T-cell (primary cell): ENCODE data around the gene COPZ2. TPM values are rescaled to one million over a fixed set of nuclear protein-coding genes. Genes with fewer than 3 reads are reported as not detected.

ENCODE experiments used
- ATAC-seq, 4 experiments: fragments of 200-7000 bp in 3 of 4; fragments of 150-1000 bp in 1 of 4; cut with Tn5 transposase; replicated peaks in 1 of 4; 1 replicate in 3 of 4; 2 replicates in 1 of 4; pipeline ENCODE4 v1.10.0; 2021; ENCODE audit warnings: moderate library complexity in 3 of 4, mild to moderate bottlenecking in 2 of 4, moderate number of reproducible peaks in 1 of 4
- CTCF ChIA-PET, 2 donors: fragments of 300-600 bp; sonication (Branson Sonifier 250); formaldehyde crosslinking; loops; one replicate each; lab custom pipeline; 2022; ENCODE audit warnings: antibody characterized with exemption in 2 of 2; lab: Charles Lee
- POLR2A ChIA-PET, 2 donors: fragments of 300-600 bp; sonication (Branson Sonifier 250); formaldehyde crosslinking; loops; one replicate each; lab custom pipeline; 2022; ENCODE audit warnings: antibody characterized with exemption in 2 of 2; lab: Charles Lee
- DNase-seq, 35 experiments: peaks; one replicate each; pipeline versions ENCODE4 v3.0.0 to v3.0.0-alpha.2; 2013 to 2023
- H3K27ac ChIP-seq: one replicate; pipeline ENCODE4 v1.5.1; 2013; ENCODE audit warnings: low read length
- H3K27me3 ChIP-seq, 2 experiments: replicated peaks in 1 of 2; 1 replicate in 1 of 2; 2 replicates in 1 of 2; pipeline versions ENCODE4 v1.6.1 to v1.7.0; 2013; ENCODE audit warnings: low read length in 1 of 2, mixed read lengths in 1 of 2; ENCODE audit not compliant: control insufficient read depth in 2 of 2, insufficient read depth in 2 of 2; ENCODE audit errors: extremely low read depth in 1 of 2
- H3K36me3 ChIP-seq, 2 donors: 1 replicate in 1 of 2; 2 replicates in 1 of 2; pipeline versions ENCODE4 v1.6.1 to v1.7.0; 2013; ENCODE audit warnings: low read length in 1 of 2; ENCODE audit not compliant: control insufficient read depth in 2 of 2, insufficient read depth in 1 of 2; ENCODE audit errors: extremely low read depth in 1 of 2
- H3K4me1 ChIP-seq, 2 experiments: 1 replicate in 1 of 2; 2 replicates in 1 of 2; pipeline versions ENCODE4 v1.6.1 to v1.7.0; 2013; ENCODE audit warnings: low read length in 2 of 2, mixed read lengths in 1 of 2; ENCODE audit not compliant: insufficient read depth in 2 of 2, control insufficient read depth in 1 of 2; ENCODE audit errors: extremely low read depth in 1 of 2
- H3K4me3 ChIP-seq, 2 donors: 1 replicate in 1 of 2; 2 replicates in 1 of 2; pipeline versions ENCODE4 v1.5.1 to v1.7.0; 2013; ENCODE audit warnings: mild to moderate bottlenecking in 2 of 2, low read length in 1 of 2, moderate library complexity in 1 of 2; ENCODE audit not compliant: control insufficient read depth in 1 of 2; ENCODE audit errors: extremely low read depth in 1 of 2
- H3K9me3 ChIP-seq: 2 replicates; pipeline ENCODE4 v1.7.0; 2013
- H3K27ac Mint-ChIP-seq, 2 donors: one replicate each; pipeline ENCODE4 v1.8.0; 2020 to 2021; ENCODE audit warnings: mild to moderate bottlenecking in 2 of 2, mixed read lengths in 2 of 2
- H3K27me3 Mint-ChIP-seq, 2 donors: one replicate each; pipeline ENCODE4 v1.8.0; 2021 to 2022; ENCODE audit warnings: mixed read lengths in 2 of 2
- H3K36me3 Mint-ChIP-seq: one replicate; pipeline ENCODE4 v1.8.0; 2021; ENCODE audit warnings: mixed read lengths
- H3K4me1 Mint-ChIP-seq, 3 donors: one replicate each; pipeline ENCODE4 v1.8.0; 2020 to 2022; ENCODE audit warnings: mixed read lengths in 3 of 3, mild to moderate bottlenecking in 1 of 3
- H3K4me3 Mint-ChIP-seq, 3 donors: one replicate each; pipeline ENCODE4 v1.8.0; 2020 to 2022; ENCODE audit warnings: mild to moderate bottlenecking in 3 of 3, mixed read lengths in 3 of 3, moderate library complexity in 3 of 3
- H3K9me3 Mint-ChIP-seq, 3 donors: one replicate each; pipeline ENCODE4 v1.8.0; 2020 to 2022; ENCODE audit warnings: mixed read lengths in 3 of 3
- WGBS: methylation state at CpG from one replicate; pipeline ENCODE4 v1.1.5; 2013; ENCODE audit warnings: missing lambda C conversion rate; ENCODE audit not compliant: insufficient coverage; 5-methylcytosine and 5-hydroxymethylcytosine counted together
- total RNA-seq, 35 experiments: library from RNA in 6 of 35; stranded (reverse) in 6 of 35; fragments of 120-200 nt in 1 of 35; gene quantifications; one replicate each; pipeline versions ENCODE4 v1.2.1 to v1.2.4 and lab custom pipeline; 2013 to 2026

COPZ2 gene
- total RNA-seq, 5 donors from 2014 or later (not counting 1 experiment from before 2014, with no cell fraction given), result 1.2 to 2.6 (median 1.9) TPM

- no CpG with 5 or more reads among the region's 6 CpGs for WGBS
- no peak overlapping the region for H3K27ac Mint-ChIP-seq
- H3K4me1 ChIP-seq, result peaks cover 2 to 5% of the 10 kb centered on the region in 2 experiments
- no peaks in the 10 kb centered on the region for H3K36me3 ChIP-seq
- ChIA-PET POLR2A (interaction anchor here in 1 of 2 donors (0.7 kb wide), 1 partner anchor 21 kb away, joined by 5 read pairs; no protein-coding TSS in a partner anchor), CTCF (interaction anchor here in 1 of 2 donors (0.7 to 2.2 kb wide), 2 partner anchors 33 to 42 kb away, joined by 3 to 8 read pairs; no protein-coding TSS in a partner anchor)
- H3K27ac ChIP-seq, result no peak overlapping the region
- no peak overlapping the region for H3K4me3 Mint-ChIP-seq
- no peaks in the 10 kb centered on the region for H3K9me3 ChIP-seq
- H3K36me3 Mint-ChIP-seq, result no peaks in the 10 kb centered on the region
- H3K4me3 ChIP-seq, result no peak overlapping the region
- H3K9me3 Mint-ChIP-seq, result no peaks in the 10 kb centered on the region
- peaks cover 25 to 41% of the 10 kb centered on the region in 2 donors for H3K27me3 Mint-ChIP-seq
- peaks cover 0 to 63% of the 10 kb centered on the region in 2 experiments for H3K27me3 ChIP-seq
- H3K4me1 Mint-ChIP-seq, result peaks cover 0 to 4% (median 3%) of the 10 kb centered on the region in 3 donors
- DNase-seq (no peak), ATAC-seq (no peak)
Measured at GRCh38 chr17:48031966-48032365, 5.6 kb downstream of the COPZ2 start.

- Histone ChIP-seq H3K27me3 (peaks cover 0 to 70% of the 10 kb centered on the region in 2 experiments), H3K27ac (no peak overlapping the region), H3K4me1 (peaks cover 2 to 13% of the 10 kb centered on the region in 2 experiments), H3K4me3 (no peak overlapping the region), H3K36me3 (no peaks in the 10 kb centered on the region), H3K9me3 (no peaks in the 10 kb centered on the region)
- H3K9me3 Mint-ChIP-seq, result no peaks in the 10 kb centered on the region
- no peak overlapping the region for H3K4me3 Mint-ChIP-seq
- no peak overlapping the region for H3K27ac Mint-ChIP-seq
- no peaks in the 10 kb centered on the region for H3K36me3 Mint-ChIP-seq
- DNase-seq (no peak), ATAC-seq (no peak)
- ChIA-PET POLR2A (no interaction called here), CTCF (interaction anchor here in 1 of 2 donors (0.6 to 2.2 kb wide), 3 partner anchors 32 to 136 kb away, joined by 3 to 8 read pairs (median 3); no protein-coding TSS in a partner anchor)
- WGBS, result 63% methylated on average over 1 of the region's 5 CpGs
- peaks cover 22 to 38% of the 10 kb centered on the region in 2 donors for H3K27me3 Mint-ChIP-seq
- H3K4me1 Mint-ChIP-seq, result peaks cover 12 to 14% (median 13%) of the 10 kb centered on the region in 3 donors
Measured at GRCh38 chr17:48030531-48030930, 7.1 kb downstream of the COPZ2 start.

- Mint-ChIP-seq H3K4me1 (peaks cover 25 to 27% (median 26%) of the 10 kb centered on the region in 3 donors), H3K27me3 (peaks cover 28 to 43% of the 10 kb centered on the region in 2 donors), H3K27ac (no peak overlapping the region), H3K9me3 (no peaks in the 10 kb centered on the region), H3K36me3 (no peaks in the 10 kb centered on the region), H3K4me3 (no peak overlapping the region)
- ChIA-PET CTCF (no interaction called here), POLR2A (no interaction called here)
- H3K36me3 ChIP-seq, result no peaks in the 10 kb centered on the region
- no peaks in the 10 kb centered on the region for H3K9me3 ChIP-seq
- DNase-seq (no peak), ATAC-seq (no peak)
- peaks cover 14 to 29% of the 10 kb centered on the region in 2 experiments for H3K4me1 ChIP-seq
- no peak overlapping the region for H3K4me3 ChIP-seq
- no peak overlapping the region for H3K27ac ChIP-seq
- WGBS, result 100% methylated on average over 1 of the region's 1 CpG
- peaks cover 0 to 68% of the 10 kb centered on the region in 2 experiments for H3K27me3 ChIP-seq
Measured at GRCh38 chr17:48028736-48029135, 8.9 kb downstream of the COPZ2 start.

GRCh38 chr17:48027322-48027981 lies 10.1 kb downstream of the COPZ2 start:
- POLR2A ChIA-PET, result no interaction called here
- 92% methylated on average over 9 of the region's 12 CpGs for WGBS
- H3K27me3 Mint-ChIP-seq, result peaks cover 29 to 38% of the 10 kb centered on the region in 2 donors

GRCh38 chr17:48026502-48027321 lies 10.9 kb downstream of the COPZ2 start:
- Histone ChIP-seq H3K4me3 (no peak overlapping the region), H3K4me1 (peaks cover 20 to 36% of the 10 kb centered on the region in 2 experiments), H3K27me3 (peaks cover 0 to 65% of the 10 kb centered on the region in 2 experiments), H3K27ac (no peak overlapping the region), H3K9me3 (no peaks in the 10 kb centered on the region), H3K36me3 (no peaks in the 10 kb centered on the region)
- Mint-ChIP-seq H3K27ac (no peak overlapping the region), H3K36me3 (no peaks in the 10 kb centered on the region), H3K27me3 (peaks cover 32 to 36% of the 10 kb centered on the region in 2 donors), H3K4me1 (peaks cover 28 to 35% (median 32%) of the 10 kb centered on the region in 3 donors), H3K9me3 (no peaks in the 10 kb centered on the region), H3K4me3 (peak overlapping the region in 1 of 3 donors; percentile 90)
- ChIA-PET POLR2A (no interaction called here), CTCF (interaction anchor here (0.5 to 2.6 kb wide), 14 partner anchors 9 to 610 kb away, joined by 3 to 37 read pairs (median 5); partner anchors contain the start of gene NFE2L1 (in 1 of the 2))
- peak; percentile 38 to 82 (median 62) for DNase-seq
- 36% methylated on average over 15 of the region's 18 CpGs for whole genome bisulfite sequencing
- no peak for ATAC-seq

More at GRCh38 chr17:48027322-48027981, 10.1 kb downstream of the COPZ2 start:
- Mint-ChIP-seq H3K27ac (no peak overlapping the region), H3K4me1 (peaks cover 28 to 35% (median 32%) of the 10 kb centered on the region in 3 donors), H3K4me3 (peak overlapping the region in 1 of 3 donors; percentile 90), H3K9me3 (no peaks in the 10 kb centered on the region), H3K36me3 (no peaks in the 10 kb centered on the region)
- CTCF ChIA-PET, result interaction anchor here (1.0 to 2.6 kb wide), 7 partner anchors 8 to 53 kb away, joined by 3 to 37 read pairs (median 5); partner anchors contain the start of gene NFE2L1 (in 1 of the 2)
- H3K36me3 ChIP-seq, result no peaks in the 10 kb centered on the region
- ATAC-seq (no peak), DNase-seq (no peak)
- H3K27me3 ChIP-seq, result peaks cover 0 to 68% of the 10 kb centered on the region in 2 experiments
- H3K4me1 ChIP-seq, result peaks cover 20 to 36% of the 10 kb centered on the region in 2 experiments
- no peak overlapping the region for H3K27ac ChIP-seq
- H3K9me3 ChIP-seq, result no peaks in the 10 kb centered on the region
- H3K4me3 ChIP-seq, result no peak overlapping the region
